Mesothelial cell of epicardium (in vitro differentiated cells): ENCODE results near the gene LRRC8C. TPM values are rescaled to one million over a fixed set of nuclear protein-coding genes. Genes with fewer than 3 reads are reported as not detected.

Experiments
- DNase-seq, 2 experiments: peaks; one replicate each; pipeline ENCODE4 v3.0.0; 2021; ENCODE audit warnings: low spot score in 2 of 2; ENCODE audit not compliant: unreplicated experiment in 2 of 2
- H3K27ac Mint-ChIP-seq: 2 replicates; pipeline ENCODE4 v1.8.0; 2021; ENCODE audit warnings: mixed read lengths
- H3K27me3 Mint-ChIP-seq: 2 replicates; pipeline ENCODE4 v1.8.0; 2021; ENCODE audit warnings: low read depth, mixed read lengths
- H3K36me3 Mint-ChIP-seq: 2 replicates; pipeline ENCODE4 v1.8.0; 2021; ENCODE audit warnings: mixed read lengths
- H3K4me1 Mint-ChIP-seq: 2 replicates; pipeline ENCODE4 v1.8.0; 2021; ENCODE audit warnings: mixed read lengths
- H3K4me3 Mint-ChIP-seq: 2 replicates; pipeline ENCODE4 v1.8.0; 2021; ENCODE audit warnings: mild to moderate bottlenecking, moderate library complexity, mixed read lengths
- H3K9me3 Mint-ChIP-seq: 2 replicates; pipeline ENCODE4 v1.8.0; 2021; ENCODE audit warnings: mixed read lengths
- CTCF ChIP-seq: fragments of 200-600 bp; sonication (generic); IDR thresholded peaks from one replicate; pipeline ENCODE4 v1.5.0; 2021; ENCODE audit warnings: antibody characterized with exemption; ENCODE audit not compliant: unreplicated experiment
- total RNA-seq: library from RNA; stranded (reverse); gene quantifications from 3 replicates; pipeline ENCODE4 v1.2.1, GENCODE V29; 2021

The LRRC8C gene
- total RNA-seq, 1 donor from 2014 or later: 1.3 TPM

DNA sequence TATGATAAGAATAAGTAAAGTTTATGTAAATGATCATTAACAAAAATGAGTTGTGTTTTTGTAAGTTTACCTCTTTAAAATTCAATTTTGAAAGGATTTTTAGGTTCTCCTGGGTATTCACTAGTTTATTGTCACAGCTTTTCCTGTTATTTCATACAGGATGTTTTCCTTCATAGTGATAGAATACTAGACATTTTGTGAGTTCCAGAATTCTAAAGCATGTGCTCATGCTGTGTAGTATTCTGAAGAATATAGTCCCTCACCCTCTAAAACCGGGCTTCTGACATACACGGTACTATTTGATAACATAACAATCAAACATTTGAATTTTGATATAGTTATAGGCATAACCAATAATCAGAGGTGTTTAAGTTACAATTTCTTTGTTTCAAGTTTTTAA, 10.7 kb downstream of the LRRC8C start:
- Mint-ChIP-seq H3K27me3 (no peaks in the 10 kb centered on the region), H3K4me1 (no peaks in the 10 kb centered on the region), H3K36me3 (no peaks in the 10 kb centered on the region), H3K27ac (no peak overlapping the region), H3K9me3 (peaks cover 13% of the 10 kb centered on the region), H3K4me3 (no peak overlapping the region)
- no peak for DNase-seq
- TF ChIP-seq CTCF: no peak

- peaks cover 13% of the 10 kb centered on the region for H3K9me3 Mint-ChIP-seq
- no peaks in the 10 kb centered on the region for H3K36me3 Mint-ChIP-seq
- no peak overlapping the region for H3K4me3 Mint-ChIP-seq
- H3K27me3 Mint-ChIP-seq: no peaks in the 10 kb centered on the region
- DNase-seq: no peak
- no peak for TF ChIP-seq CTCF
- H3K27ac Mint-ChIP-seq: no peak overlapping the region
- H3K4me1 Mint-ChIP-seq: no peaks in the 10 kb centered on the region
These were observed 11.3 kb downstream of the LRRC8C start for GRCh38 chr1:89644119-89644814.

- no peak for TF ChIP-seq CTCF
- no peak for DNase-seq
- H3K9me3 Mint-ChIP-seq: peaks cover 13% of the 10 kb centered on the region
- no peak overlapping the region for H3K4me3 Mint-ChIP-seq
- H3K36me3 Mint-ChIP-seq: no peaks in the 10 kb centered on the region
- no peaks in the 10 kb centered on the region for H3K4me1 Mint-ChIP-seq
- no peak overlapping the region for H3K27ac Mint-ChIP-seq
- H3K27me3 Mint-ChIP-seq: no peaks in the 10 kb centered on the region
These were observed 13.3 kb downstream of the LRRC8C start for GRCh38 chr1:89646259-89646658.

DNA sequence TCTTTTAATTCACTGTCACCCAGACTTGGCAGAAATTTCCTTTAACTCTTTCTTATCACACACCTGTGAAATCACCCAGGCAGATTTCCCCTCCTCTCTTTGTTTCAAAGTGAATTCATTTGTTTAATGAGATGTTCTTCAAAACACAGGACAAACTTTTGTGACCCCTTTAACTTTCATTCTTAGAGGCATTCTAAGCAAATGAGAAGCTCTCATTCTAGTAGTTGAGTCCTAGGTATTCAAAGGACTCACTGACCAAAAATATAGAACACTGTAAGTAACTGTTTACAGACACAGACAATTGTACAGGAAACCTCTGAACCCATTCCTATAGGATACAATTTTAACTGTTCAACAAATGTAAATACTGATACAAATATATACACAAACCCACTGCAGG, 16.9 kb downstream of the LRRC8C start:
- no peaks in the 10 kb centered on the region for H3K36me3 Mint-ChIP-seq

GRCh38 chr1:89652373-89652772, 19.5 kb downstream of the LRRC8C start:
- TF ChIP-seq CTCF: no peak
- Mint-ChIP-seq H3K9me3 (peaks cover 9% of the 10 kb centered on the region), H3K36me3 (no peaks in the 10 kb centered on the region), H3K4me1 (no peaks in the 10 kb centered on the region), H3K27ac (no peak overlapping the region), H3K4me3 (no peak overlapping the region), H3K27me3 (no peaks in the 10 kb centered on the region)
- DNase-seq: no peak

More for the DNA sequence above, 16.9 kb downstream of the LRRC8C start:
- TF ChIP-seq CTCF: no peak
- H3K9me3 Mint-ChIP-seq: peaks cover 16% of the 10 kb centered on the region
- no peak for DNase-seq
- H3K4me1 Mint-ChIP-seq: no peaks in the 10 kb centered on the region
- no peaks in the 10 kb centered on the region for H3K27me3 Mint-ChIP-seq
- H3K27ac Mint-ChIP-seq: no peak overlapping the region
- H3K4me3 Mint-ChIP-seq: no peak overlapping the region
